ENCODE results near the gene ATG4C.

Gene ATG4C

DNA sequence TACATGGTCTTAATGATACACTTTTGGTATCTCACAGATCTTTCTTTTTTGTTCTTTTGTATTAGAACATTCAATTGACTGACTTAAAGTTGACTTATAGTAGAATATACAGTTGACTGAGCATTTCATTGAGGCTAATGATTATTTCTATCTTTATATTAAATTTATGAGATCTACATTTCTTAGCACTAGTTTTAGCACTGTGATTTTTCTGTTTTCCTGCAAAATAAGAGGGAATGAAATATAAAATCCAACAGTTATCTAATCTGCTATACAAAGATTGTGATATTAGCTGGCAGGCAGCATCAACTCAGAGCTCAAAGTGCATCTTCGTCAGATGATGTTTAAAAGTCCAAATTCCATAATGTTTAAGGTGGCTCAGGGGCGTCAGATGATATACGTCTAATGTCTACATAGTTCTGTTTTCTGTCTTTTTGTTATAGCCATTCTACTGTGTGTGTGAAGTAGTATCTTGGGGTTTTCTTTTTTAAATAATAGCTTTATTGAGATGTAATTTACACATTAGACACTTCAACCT lies 85.4 kb downstream of the ATG4C start:
- H3K27me3 ChIP-seq (ENCODE audit: insufficient read depth, poor library complexity, severe bottlenecking), result no peaks in the 10 kb centered on the region
- ATAC-seq (ENCODE audit: low read depth), result no peak
- no peak for DNase-seq (ENCODE audit: low spot score)
- TF ChIP-seq CTCF (IDR thresholded peaks at IDR 0.05; ENCODE audit: poor library complexity, severe bottlenecking), result no peak
- no peaks in the 10 kb centered on the region for H3K9me3 ChIP-seq (ENCODE audit: severe bottlenecking)
- H3K4me1 ChIP-seq (ENCODE audit: insufficient read depth, poor library complexity, severe bottlenecking), result no peaks in the 10 kb centered on the region
- H3K36me3 ChIP-seq (ENCODE audit: low read depth), result no peaks in the 10 kb centered on the region
- no peak overlapping the region for H3K27ac ChIP-seq (ENCODE audit: poor library complexity, severe bottlenecking)
- no peak overlapping the region for H3K4me3 ChIP-seq (ENCODE audit: severe bottlenecking)

DNA sequence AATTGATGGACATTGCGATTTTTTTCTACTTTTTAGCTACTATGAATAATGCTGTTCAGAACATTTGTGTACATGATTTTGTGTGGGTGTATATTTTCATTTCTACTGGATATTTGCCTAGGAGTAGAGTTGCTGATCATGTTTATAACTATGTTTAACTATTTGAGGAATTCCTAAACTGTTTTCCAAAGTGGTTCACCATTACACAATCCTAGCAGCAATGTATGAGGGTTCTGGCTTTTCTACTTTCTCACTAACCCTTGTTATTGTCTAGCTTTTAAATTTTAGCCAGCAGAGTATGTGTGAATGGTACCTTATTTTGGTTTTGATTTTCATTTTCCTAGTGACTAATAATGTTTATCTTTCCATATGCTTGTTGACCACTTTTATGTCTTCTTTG lies 86.2 kb downstream of the ATG4C start:
- H3K4me3 ChIP-seq (ENCODE audit: severe bottlenecking), result no peak overlapping the region
- H3K36me3 ChIP-seq (ENCODE audit: low read depth), result no peaks in the 10 kb centered on the region
- H3K27ac ChIP-seq (ENCODE audit: poor library complexity, severe bottlenecking), result no peak overlapping the region
- DNase-seq (ENCODE audit: low spot score), result no peak
- no peak for ATAC-seq (ENCODE audit: low read depth)
- no peaks in the 10 kb centered on the region for H3K27me3 ChIP-seq (ENCODE audit: insufficient read depth, poor library complexity, severe bottlenecking)
- H3K9me3 ChIP-seq (ENCODE audit: severe bottlenecking), result no peaks in the 10 kb centered on the region
- no peak for TF ChIP-seq CTCF (IDR thresholded peaks at IDR 0.05; ENCODE audit: poor library complexity, severe bottlenecking)
- no peaks in the 10 kb centered on the region for H3K4me1 ChIP-seq (ENCODE audit: insufficient read depth, poor library complexity, severe bottlenecking)

GRCh38 chr1:62875676-62876075 lies 91.7 kb downstream of the ATG4C start:
- DNase-seq (ENCODE audit: low spot score), result no peak
- H3K27me3 ChIP-seq (ENCODE audit: insufficient read depth, poor library complexity, severe bottlenecking), result peaks cover 5% of the 10 kb centered on the region
- H3K9me3 ChIP-seq (ENCODE audit: severe bottlenecking), result peaks cover 2% of the 10 kb centered on the region
- H3K4me1 ChIP-seq (ENCODE audit: insufficient read depth, poor library complexity, severe bottlenecking), result no peaks in the 10 kb centered on the region
- ATAC-seq (ENCODE audit: low read depth), result no peak; the same call in 2 of the 3 replicates
- H3K27ac ChIP-seq (ENCODE audit: poor library complexity, severe bottlenecking), result no peak overlapping the region
- TF ChIP-seq CTCF (IDR thresholded peaks at IDR 0.05; ENCODE audit: poor library complexity, severe bottlenecking), result no peak
- H3K36me3 ChIP-seq (ENCODE audit: low read depth), result no peaks in the 10 kb centered on the region
- H3K4me3 ChIP-seq (ENCODE audit: severe bottlenecking), result no peak overlapping the region

GRCh38 chr1:62876535-62876934 lies 92.6 kb downstream of the ATG4C start:
- ATAC-seq (ENCODE audit: low read depth) (no peak), DNase-seq (ENCODE audit: low spot score) (no peak)
- TF ChIP-seq CTCF (IDR thresholded peaks at IDR 0.05; ENCODE audit: poor library complexity, severe bottlenecking), result no peak
- peaks cover 5% of the 10 kb centered on the region for H3K27me3 ChIP-seq (ENCODE audit: insufficient read depth, poor library complexity, severe bottlenecking)
- no peak overlapping the region for H3K27ac ChIP-seq (ENCODE audit: poor library complexity, severe bottlenecking)
- H3K36me3 ChIP-seq (ENCODE audit: low read depth), result no peaks in the 10 kb centered on the region
- H3K4me1 ChIP-seq (ENCODE audit: insufficient read depth, poor library complexity, severe bottlenecking), result no peaks in the 10 kb centered on the region
- H3K9me3 ChIP-seq (ENCODE audit: severe bottlenecking), result peaks cover 2% of the 10 kb centered on the region
- H3K4me3 ChIP-seq (ENCODE audit: severe bottlenecking), result no peak overlapping the region

DNA sequence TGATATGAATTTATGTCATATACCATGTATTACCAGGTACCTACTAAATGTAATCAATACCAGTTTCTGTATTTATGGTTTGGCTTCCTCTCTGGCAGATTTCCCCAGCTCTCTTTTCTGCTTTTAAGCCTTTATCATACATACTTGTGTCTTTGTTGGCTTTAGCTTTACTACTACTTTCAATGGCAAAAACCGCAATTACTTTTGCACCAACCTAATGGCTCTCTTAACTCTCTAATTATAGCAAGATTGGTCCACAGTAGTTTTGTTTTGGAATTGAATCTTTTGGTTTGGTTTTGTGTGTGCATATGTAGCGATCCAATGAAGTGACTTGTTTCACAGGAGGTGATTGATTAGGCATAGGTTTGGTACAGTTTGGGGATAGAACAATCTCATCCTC lies 93.6 kb downstream of the ATG4C start:
- H3K9me3 ChIP-seq (ENCODE audit: severe bottlenecking), result peaks cover 2% of the 10 kb centered on the region
- no peak overlapping the region for H3K4me3 ChIP-seq (ENCODE audit: severe bottlenecking)
- no peaks in the 10 kb centered on the region for H3K4me1 ChIP-seq (ENCODE audit: insufficient read depth, poor library complexity, severe bottlenecking)
- H3K36me3 ChIP-seq (ENCODE audit: low read depth), result no peaks in the 10 kb centered on the region
- DNase-seq (ENCODE audit: low spot score) (no peak), ATAC-seq (ENCODE audit: low read depth) (no peak)
- no peak overlapping the region for H3K27ac ChIP-seq (ENCODE audit: poor library complexity, severe bottlenecking)
- H3K27me3 ChIP-seq (ENCODE audit: insufficient read depth, poor library complexity, severe bottlenecking), result peaks cover 5% of the 10 kb centered on the region
- no peak for TF ChIP-seq CTCF (IDR thresholded peaks at IDR 0.05; ENCODE audit: poor library complexity, severe bottlenecking)

All from RWPE2 (cell line).